ENCODE data around the gene ULK4.

DNA sequence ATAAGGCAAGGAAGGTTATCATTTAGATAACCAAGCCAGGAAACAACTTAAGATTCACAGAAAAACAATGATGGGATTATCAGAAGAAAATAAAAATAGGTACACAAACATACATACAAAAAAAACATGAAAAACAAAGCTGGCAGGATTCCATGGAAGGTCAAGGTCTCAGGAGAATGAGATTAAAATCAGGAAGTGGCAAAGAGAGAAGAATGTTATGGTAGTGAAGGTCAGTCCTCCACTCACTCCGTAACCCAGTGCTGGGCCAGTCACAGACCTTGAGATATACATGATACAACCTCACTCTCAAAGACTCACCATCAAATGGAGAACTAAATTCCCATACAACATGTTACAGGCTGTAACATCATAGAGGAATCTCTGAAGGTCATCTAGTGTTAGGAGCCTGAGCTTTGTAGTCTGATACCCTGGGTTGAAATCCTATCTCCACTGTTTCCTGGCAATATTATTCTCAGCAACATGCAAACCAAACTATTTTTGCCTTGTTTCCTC is 668.7 kb downstream of the ULK4 start:
- no peak for TF ChIP-seq CTBP1 (IDR thresholded peaks at IDR 0.05; ENCODE audit: borderline replicate concordance)
- no peak for TF ChIP-seq TARDBP (IDR thresholded peaks at IDR 0.05)
- no peak for TF ChIP-seq HDGF (IDR thresholded peaks at IDR 0.05; ENCODE audit: borderline replicate concordance)
- no peak for TF ChIP-seq LEF1 (IDR thresholded peaks at IDR 0.05; ENCODE audit: borderline replicate concordance)
- TF ChIP-seq SP1 (IDR thresholded peaks at IDR 0.05), result no peak
- TF ChIP-seq FOXA1 (IDR thresholded peaks at IDR 0.05), result no peak
